ENCODE results near the gene COX7A2L. TPM values are rescaled to one million over a fixed set of nuclear protein-coding genes. Genes with fewer than 3 reads are reported as not detected.

Gene COX7A2L
- total RNA-seq, 4 donors from 2014 or later = 69.3 to 112 (median 99.0) TPM

DNA sequence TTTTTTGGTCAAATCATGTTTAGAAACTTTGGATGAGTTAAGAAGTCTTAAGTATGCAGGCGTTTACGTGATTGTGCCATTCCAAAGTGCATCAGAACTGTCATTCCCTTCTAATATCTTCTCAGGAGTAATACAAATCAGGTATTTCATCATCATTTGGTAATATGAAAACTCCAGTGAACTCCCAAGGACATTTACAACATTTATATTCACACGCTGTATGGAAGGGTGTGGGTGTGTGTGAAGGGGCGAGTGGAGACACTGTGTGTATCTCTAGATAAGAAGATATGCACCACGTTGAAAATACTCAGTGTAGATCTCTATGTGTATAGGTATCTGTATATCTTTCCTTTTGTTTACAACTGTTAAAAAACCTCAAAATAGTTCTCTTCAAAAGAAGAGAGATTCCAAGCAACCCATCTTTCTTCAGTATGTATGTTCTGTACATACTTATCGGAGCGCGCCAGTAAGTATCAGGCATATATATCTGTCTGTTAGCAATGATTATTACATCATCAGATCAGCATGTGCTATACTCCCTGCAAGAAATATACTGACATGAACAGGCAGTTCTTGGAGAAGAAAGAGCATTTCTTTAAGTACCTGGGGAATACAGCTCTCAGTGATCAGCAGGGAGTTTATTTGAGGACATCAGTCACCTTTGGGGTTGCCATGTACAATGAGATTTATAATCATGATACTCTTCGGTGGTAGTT, 29.3 kb downstream of the COX7A2L start:
- DNase-seq (ENCODE audit: low spot score in 2 of 2) = no peak
- H3K9me3 ChIP-seq = no peaks in the 10 kb centered on the region
- WGBS = 82% methylated on average over 9 of the region's 9 CpGs
- H3K27me3 ChIP-seq = no peaks in the 10 kb centered on the region
- H3K4me1 ChIP-seq = peaks cover 7% of the 10 kb centered on the region
- no peak overlapping the region for H3K27ac ChIP-seq
- no peak overlapping the region for H3K4me3 ChIP-seq
- TF ChIP-seq EP300 (IDR thresholded peaks at IDR 0.05) = no peak
- TF ChIP-seq, protein P1, sequence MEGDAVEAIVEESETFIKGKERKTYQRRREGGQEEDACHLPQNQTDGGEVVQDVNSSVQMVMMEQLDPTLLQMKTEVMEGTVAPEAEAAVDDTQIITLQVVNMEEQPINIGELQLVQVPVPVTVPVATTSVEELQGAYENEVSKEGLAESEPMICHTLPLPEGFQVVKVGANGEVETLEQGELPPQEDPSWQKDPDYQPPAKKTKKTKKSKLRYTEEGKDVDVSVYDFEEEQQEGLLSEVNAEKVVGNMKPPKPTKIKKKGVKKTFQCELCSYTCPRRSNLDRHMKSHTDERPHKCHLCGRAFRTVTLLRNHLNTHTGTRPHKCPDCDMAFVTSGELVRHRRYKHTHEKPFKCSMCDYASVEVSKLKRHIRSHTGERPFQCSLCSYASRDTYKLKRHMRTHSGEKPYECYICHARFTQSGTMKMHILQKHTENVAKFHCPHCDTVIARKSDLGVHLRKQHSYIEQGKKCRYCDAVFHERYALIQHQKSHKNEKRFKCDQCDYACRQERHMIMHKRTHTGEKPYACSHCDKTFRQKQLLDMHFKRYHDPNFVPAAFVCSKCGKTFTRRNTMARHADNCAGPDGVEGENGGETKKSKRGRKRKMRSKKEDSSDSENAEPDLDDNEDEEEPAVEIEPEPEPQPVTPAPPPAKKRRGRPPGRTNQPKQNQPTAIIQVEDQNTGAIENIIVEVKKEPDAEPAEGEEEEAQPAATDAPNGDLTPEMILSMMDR (IDR thresholded peaks at IDR 0.05) = no peak
- TF ChIP-seq POLR2AphosphoS5 (IDR thresholded peaks at IDR 0.05) = no peak
- no peak for TF ChIP-seq POLR2A (IDR thresholded peaks at IDR 0.05)
- peaks cover 51% of the 10 kb centered on the region for H3K36me3 ChIP-seq

DNA sequence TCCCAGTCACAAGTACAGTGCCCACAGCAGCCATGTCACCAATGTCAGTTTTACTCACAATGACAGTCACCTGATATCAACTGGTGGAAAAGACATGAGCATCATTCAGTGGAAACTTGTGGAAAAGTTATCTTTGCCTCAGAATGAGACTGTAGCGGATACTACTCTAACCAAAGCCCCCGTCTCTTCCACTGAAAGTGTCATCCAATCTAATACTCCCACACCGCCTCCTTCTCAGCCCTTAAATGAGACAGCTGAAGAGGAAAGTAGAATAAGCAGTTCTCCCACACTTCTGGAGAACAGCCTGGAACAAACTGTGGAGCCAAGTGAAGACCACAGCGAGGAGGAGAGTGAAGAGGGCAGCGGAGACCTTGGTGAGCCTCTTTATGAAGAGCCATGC, 31.3 kb downstream of the COX7A2L start:
- Histone ChIP-seq H3K9me3 (no peaks in the 10 kb centered on the region), H3K36me3 (peaks cover 53% of the 10 kb centered on the region), H3K27me3 (no peaks in the 10 kb centered on the region), H3K4me1 (peaks cover 7% of the 10 kb centered on the region), H3K27ac (no peak overlapping the region), H3K4me3 (no peak overlapping the region)
- TF ChIP-seq EP300 (IDR thresholded peaks at IDR 0.05) = no peak
- TF ChIP-seq, protein P1 (IDR thresholded peaks at IDR 0.05) = no peak
- TF ChIP-seq POLR2A (IDR thresholded peaks at IDR 0.05) = no peak
- no peak for TF ChIP-seq POLR2AphosphoS5 (IDR thresholded peaks at IDR 0.05)
- 91% methylated on average over 5 of the region's 5 CpGs for WGBS
- no peak for DNase-seq (ENCODE audit: low spot score in 2 of 2)

DNA sequence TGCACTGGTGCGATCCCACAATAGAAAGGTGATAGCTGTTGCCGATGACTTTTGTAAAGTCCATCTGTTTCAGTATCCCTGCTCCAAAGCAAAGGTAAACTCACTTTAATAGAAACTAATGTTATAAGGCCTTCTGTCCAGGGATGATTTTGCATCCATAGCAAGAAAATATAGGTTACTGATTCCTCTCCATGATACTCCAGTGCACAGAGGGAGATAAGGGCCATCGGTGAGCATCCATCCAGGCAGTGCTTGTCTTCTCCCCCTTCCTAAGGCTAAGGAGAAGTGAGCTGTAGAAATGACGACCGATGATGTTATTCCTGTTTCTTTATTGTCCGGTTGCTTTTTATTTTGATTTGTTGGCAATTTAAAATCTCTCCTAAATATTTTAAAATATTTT, 32.1 kb downstream of the COX7A2L start:
- no peak overlapping the region for H3K27ac ChIP-seq
- TF ChIP-seq POLR2AphosphoS5 (IDR thresholded peaks at IDR 0.05) = no peak
- TF ChIP-seq, protein P1 (IDR thresholded peaks at IDR 0.05) = no peak
- DNase-seq (ENCODE audit: low spot score in 2 of 2) = no peak
- no peaks in the 10 kb centered on the region for H3K9me3 ChIP-seq
- H3K4me1 ChIP-seq = peaks cover 7% of the 10 kb centered on the region
- WGBS = 96% methylated on average over 6 of the region's 6 CpGs
- H3K4me3 ChIP-seq = no peak overlapping the region
- H3K36me3 ChIP-seq = peaks cover 52% of the 10 kb centered on the region
- no peaks in the 10 kb centered on the region for H3K27me3 ChIP-seq

DNA sequence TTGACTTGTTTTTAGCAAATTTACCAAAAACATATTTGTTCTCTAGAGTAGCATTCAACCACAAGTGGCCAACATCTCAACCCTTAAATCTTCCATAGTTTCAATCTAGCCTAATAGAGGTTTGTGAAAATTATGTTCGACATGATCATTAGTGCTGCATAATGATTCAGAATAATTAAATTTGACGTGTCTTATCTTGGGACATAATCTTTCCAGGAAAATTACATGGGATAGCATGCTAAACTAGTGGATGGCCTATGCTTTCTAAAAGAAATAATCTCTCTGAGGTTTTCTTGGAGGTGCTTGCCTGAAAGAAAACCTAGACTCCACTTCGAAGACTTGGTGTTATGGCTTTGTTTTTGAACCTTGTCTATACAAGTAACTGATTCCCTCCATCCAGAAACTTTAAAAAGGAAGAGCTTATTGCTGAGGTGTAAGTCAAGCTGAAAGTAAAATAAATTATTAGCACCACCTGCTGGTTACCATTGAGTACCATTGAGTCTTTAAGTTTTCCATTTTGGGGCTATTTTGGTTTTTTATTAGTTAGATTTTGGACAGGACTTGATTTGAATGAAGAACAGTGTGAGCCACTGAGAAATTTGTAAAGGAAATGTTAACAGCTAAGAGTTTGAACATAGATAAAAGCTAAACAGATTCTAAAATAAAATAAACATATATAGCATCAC, 32.7 kb downstream of the COX7A2L start:
- H3K27ac ChIP-seq = no peak overlapping the region
- 45% methylated on average over 3 of the region's 3 CpGs for WGBS
- H3K36me3 ChIP-seq = peaks cover 51% of the 10 kb centered on the region
- H3K27me3 ChIP-seq = no peaks in the 10 kb centered on the region
- no peaks in the 10 kb centered on the region for H3K9me3 ChIP-seq
- H3K4me3 ChIP-seq = no peak overlapping the region
- TF ChIP-seq EP300 (IDR thresholded peaks at IDR 0.05) (no peak), POLR2A (IDR thresholded peaks at IDR 0.05) (no peak), POLR2AphosphoS5 (IDR thresholded peaks at IDR 0.05) (no peak)
- TF ChIP-seq, protein P1 (IDR thresholded peaks at IDR 0.05) = peak; percentile 12 to 24
- DNase-seq (ENCODE audit: low spot score in 2 of 2) = no peak
- H3K4me1 ChIP-seq = peaks cover 7% of the 10 kb centered on the region

DNA sequence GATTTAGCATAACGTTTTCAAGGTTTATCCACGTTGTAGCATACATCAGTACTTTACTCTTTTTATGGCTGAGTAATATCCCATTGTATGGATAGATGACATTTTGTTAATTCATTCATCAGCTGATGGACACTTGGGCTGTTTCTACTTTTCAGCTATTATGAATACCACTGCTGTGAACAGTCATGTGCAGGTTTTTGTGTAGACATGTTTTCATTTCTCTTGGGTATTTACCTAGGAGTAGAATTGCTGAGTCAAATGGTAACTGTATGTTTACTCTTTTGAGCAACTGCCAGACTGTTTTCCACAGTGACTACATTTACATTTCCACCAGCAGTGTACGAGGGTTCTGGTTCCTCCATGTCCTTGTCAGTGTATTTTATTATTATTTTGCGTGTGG, 33.9 kb downstream of the COX7A2L start:
- TF ChIP-seq POLR2A (IDR thresholded peaks at IDR 0.05) (no peak), EP300 (IDR thresholded peaks at IDR 0.05) (no peak), POLR2AphosphoS5 (IDR thresholded peaks at IDR 0.05) (no peak)
- TF ChIP-seq, protein P1 (IDR thresholded peaks at IDR 0.05) = no peak
- no peak overlapping the region for H3K27ac ChIP-seq
- H3K4me1 ChIP-seq = peaks cover 7% of the 10 kb centered on the region
- no peak overlapping the region for H3K4me3 ChIP-seq
- H3K9me3 ChIP-seq = no peaks in the 10 kb centered on the region
- WGBS = 68% methylated on average over 4 of the region's 4 CpGs
- DNase-seq (ENCODE audit: low spot score in 2 of 2) = no peak
- peaks cover 45% of the 10 kb centered on the region for H3K36me3 ChIP-seq
- no peaks in the 10 kb centered on the region for H3K27me3 ChIP-seq
